ENCODE measurements around the gene SNPH.

GRCh38 chr20:1325173-1326030 is 59.3 kb downstream of the SNPH start:
- TF ChIP-seq CTCF (IDR thresholded peaks at IDR 0.05) (peak; percentile 26 to 40), EP300 (IDR thresholded peaks at IDR 0.05) (no peak), POLR2AphosphoS5 (IDR thresholded peaks at IDR 0.05) (peak in 2 of 3 donors; percentile 71 to 74)
